ENCODE data around the gene NXPE1.

- no peak for TF ChIP-seq GATA2 (IDR thresholded peaks at IDR 0.05; ENCODE audit: low read depth, low read length)
- no peak for TF ChIP-seq GATA3 (IDR thresholded peaks at IDR 0.05; ENCODE audit: low read depth, low read length)
Observed at GRCh38 chr11:114562166-114562916, 2.7 kb upstream of the NXPE1 start.

Data from SH-SY5Y (cell line).